GM21447 (cell line): ENCODE data around the gene HCRT.
"Not testable (repeated sequence)": the region's sequence is repeated elsewhere in the genome, so short reads cannot be mapped to it uniquely, and the experiment has no call there.

ENCODE experiments used
- ATAC-seq: cut with Tn5 transposase; IDR thresholded peaks from one replicate; pipeline ENCODE4 v1.9.1; 2021; ENCODE audit not compliant: unreplicated experiment

Gene HCRT, protein sequence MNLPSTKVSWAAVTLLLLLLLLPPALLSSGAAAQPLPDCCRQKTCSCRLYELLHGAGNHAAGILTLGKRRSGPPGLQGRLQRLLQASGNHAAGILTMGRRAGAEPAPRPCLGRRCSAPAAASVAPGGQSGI

DNA sequence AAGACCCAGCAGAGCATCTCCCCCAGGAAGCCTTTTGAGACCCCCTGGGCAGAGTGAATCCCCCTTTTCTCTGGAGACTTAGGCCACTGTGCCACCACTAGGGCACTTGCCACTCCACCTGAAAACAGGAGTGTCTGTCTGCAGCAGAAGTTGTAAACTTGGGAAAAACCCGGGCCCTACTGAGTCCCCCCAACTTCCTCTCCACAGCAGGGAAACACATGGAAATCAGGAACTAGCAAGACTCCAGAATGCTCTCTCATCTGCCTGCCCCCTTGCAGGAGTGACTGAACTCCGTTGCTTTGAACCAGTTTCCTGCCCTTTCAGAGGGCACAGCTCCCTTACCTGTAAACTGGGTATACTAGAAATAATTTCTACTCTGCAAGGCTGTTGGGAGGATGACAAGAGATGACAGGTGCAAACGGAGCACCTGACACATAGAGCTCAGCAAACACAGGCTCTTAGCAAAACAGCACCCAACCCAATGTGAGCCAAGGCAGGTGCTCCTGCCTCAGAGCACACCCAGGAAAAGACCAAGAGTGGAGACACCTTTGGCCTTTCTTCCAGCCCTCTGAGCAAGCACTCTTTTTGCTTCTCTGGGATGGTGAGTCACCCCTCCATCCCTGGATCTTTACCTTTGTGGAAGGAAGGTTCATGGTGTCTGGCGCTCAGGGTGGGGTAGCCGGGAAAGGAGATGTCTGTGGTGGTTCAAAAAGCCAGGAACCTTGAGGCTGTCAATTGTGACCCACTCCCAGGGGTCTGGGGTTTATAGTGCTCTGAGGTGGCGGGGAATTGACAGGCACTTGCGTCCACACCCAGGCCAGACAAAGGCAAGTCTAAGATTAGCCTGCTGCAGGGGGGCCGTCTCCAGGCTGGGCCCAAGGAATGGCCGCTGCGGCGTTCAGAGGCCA lies at the start of gene HCRT:
Gene HCRT (minus strand): TSS at position 740 of the 908 bp plus-strand sequence. CDS start 87 bp downstream, at position 653.
- no peak for ATAC-seq

DNA sequence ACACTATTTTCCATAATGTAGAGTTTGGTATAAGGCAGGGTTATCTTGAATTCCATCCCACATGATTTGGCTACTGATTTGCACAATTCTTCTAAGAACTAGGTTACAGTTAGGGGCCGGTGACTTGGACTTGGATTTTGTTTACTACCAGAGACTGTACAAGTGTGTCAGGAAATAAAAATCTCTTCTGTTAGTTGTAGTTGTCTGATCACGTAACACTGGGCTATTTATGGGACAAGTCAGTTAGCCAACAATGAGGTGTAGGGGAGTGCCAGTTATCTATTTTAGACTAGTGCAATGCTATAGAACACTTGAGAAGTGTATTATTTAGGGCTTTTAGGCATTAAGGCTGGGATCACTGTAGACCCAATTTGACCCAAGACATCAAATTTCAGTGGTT lies 48.7 kb upstream of the HCRT start:
- ATAC-seq = no peak

GRCh38 chr17:42233156-42233555 lies 47.9 kb upstream of the HCRT start:
- ATAC-seq = no peak

GRCh38 chr17:42230225-42230624 lies 45.0 kb upstream of the HCRT start:
- ATAC-seq = no peak

DNA sequence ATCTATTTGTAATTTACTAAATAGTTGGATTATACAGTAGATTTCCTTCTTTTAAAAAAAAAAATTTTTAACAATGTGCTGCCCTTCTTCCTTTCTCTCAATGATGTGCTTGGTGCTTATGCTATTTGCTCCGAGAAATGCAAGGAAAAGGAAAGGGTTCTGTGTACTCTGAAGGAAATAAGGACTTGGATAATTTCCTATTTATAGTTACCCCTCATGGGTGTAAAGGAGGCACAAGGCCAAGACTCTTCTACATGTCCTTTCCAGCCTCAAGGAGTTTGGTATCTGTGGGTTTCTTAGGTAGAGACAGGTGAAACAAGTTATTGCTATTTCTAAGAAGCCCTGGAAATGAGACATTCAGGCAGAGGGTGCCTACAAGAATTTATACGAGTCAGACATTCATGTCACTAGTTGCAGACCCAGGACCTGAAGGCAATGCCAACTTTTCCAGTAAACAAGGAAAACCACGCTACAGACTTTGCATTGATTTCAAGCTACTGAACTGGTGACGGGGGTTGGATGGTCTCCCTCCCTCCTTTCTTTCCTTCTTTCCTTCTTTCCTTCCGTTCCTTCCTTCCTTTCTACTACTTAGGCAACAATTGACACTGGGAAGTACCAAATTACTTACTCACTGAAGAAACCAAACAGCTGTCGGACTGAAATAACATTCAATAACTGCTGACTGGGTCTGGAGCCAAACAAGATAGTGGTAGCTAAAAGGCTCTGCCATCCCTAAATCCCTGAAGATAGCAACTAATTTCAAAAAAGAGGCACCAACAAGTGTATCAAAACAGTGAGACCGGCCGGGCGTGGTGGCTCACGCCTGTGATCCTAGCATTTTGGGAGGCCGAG lies 42.8 kb upstream of the HCRT start:
- ATAC-seq = no peak

DNA sequence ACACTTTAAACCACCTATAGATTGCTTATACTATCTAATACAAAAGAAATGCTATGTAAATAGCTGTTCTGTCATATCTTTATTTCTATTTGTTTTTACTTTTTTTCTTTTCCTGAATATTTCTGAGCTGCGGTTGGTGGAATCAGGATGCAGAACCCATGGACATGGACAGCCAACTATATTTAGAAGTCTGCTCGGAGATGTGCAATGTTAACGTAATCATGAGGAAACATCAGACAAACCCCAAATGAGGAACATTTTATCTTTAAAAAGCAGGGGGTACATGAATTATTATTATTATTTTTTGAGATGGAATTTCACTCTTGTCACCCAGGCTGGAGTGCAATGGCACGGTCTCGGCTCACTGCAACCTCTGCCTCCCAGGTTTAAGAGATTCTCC lies 40.4 kb upstream of the HCRT start:
- ATAC-seq = no peak

DNA sequence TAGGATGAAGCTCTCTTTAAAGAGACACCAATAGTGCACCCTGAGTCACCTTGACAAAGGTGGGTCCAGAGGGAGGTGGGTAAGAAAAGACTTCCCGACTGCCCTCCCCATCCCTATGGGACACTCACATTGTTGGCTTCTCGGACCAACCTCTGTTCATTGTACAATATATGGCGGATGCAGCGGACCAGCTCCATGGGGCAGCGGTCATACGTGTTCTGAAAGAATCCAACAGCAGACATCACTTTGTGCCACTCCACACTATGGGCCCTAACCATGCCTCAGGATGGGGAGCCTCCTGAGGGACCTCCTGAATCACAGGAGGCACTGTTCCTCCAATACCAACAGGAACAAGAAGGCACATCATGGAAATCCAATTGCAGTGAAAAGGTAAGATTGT lies 39.4 kb upstream of the HCRT start:
- no peak for ATAC-seq

- no peak for ATAC-seq
These were observed 36.9 kb upstream of the HCRT start for GRCh38 chr17:42221886-42222745.

GRCh38 chr17:42219280-42219679 lies 34.0 kb upstream of the HCRT start:
- not testable (repeated sequence) for ATAC-seq

- ATAC-seq = no peak
These were observed 28.9 kb upstream of the HCRT start for GRCh38 chr17:42214156-42214555.

- ATAC-seq = no peak
These were observed 27.1 kb upstream of the HCRT start for GRCh38 chr17:42212382-42212781.

- ATAC-seq = not testable (repeated sequence)
These were observed 26.7 kb upstream of the HCRT start for GRCh38 chr17:42211921-42212341.

DNA sequence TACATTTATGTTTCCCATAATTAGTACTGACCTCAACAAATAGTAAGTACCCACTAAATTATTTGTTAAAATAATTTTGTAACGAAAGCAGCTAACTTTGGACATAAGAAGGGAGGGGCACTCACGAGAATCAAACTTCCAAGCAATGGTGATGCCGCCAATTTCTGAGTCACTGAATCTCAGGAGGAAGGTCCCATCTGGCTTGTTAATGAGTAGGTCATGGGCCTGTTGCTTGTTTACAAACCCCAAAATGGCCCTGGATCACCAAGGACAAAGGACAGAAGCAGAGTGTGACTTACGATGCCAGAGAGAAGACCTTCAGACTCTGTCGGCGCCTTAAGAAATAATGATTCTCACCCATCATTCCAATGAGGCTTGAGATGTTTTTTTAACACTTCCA lies 24.8 kb upstream of the HCRT start:
- ATAC-seq = no peak

DNA sequence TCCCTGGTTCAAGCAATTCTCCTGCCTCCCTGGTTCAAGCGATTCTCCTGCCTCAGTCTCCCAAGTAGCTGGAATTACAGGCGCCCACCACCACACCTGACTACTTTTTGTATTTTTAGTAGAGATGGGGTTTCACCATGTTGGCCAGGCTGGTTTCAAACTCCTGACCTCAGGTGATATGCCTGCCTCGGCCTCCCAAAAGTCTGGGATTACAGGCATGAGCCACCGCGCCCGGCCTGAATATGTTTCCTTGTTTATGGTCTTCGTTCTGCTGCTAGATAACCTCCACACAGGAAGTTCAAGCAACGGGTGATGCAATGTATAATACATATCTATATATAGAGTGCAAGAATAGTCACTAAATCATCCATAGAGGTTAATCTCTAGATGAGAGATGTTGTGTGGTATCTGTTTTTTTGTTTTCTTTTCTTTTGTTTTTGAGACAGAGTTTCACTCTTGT lies 20.9 kb upstream of the HCRT start:
- ATAC-seq = not testable (repeated sequence)

DNA sequence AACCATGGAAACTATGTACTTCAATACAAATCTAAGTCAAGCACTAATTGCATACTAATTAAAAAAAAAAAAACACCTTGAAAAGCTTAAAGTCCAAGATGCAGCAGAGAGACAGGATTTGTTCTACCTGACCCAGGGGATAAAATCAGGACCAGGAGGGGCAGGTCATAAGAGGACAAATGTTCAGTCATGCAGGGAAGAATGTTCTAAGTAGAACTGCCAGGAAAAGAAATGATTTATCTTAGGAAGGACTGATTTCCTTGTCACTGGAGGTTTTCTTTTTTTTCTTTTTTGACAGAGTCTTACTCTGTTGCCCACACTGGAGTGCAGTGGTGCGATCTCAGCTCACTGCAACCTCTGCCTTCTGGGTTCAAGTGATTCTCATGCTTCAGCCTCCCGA lies 18.1 kb upstream of the HCRT start:
- no peak for ATAC-seq

DNA sequence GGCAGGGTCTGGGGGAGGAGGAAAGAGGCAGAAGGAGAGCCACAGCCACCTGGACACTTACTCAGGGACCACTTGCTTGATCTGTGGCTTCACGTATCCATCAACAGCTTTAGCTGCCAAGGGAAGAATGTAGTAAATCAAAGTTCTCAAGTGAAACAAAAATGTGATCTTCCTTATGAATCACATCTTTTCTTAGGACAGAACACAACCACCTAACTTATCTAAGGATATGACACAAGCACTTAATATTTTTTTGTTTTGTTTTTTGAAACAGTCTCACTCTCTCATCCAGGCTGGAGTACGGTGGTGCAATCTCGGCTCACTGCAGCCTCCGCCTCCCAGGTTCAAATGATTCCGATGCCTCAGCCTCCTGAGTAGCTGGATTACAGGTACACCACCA lies 17.4 kb upstream of the HCRT start:
- no peak for ATAC-seq

DNA sequence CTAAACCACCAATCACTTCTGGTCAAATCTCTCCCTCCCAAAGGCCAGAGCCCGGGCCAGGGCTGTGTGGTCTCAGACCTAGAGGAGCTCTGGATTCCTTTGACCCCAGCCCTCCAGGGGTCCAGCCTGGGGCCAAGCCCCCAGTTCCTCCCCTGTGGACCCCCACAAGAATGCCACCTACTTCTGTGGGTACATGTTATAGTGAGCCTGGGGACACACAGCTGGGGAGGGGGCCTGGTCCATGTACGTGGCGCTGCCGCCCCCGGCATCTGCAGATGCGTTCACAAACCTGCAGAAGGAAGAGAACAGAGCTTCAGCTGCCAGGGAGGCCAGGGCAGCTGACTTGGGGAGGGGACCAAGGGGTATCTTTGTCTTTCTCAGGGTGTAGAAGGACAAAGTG lies 16.9 kb upstream of the HCRT start:
- no peak for ATAC-seq

DNA sequence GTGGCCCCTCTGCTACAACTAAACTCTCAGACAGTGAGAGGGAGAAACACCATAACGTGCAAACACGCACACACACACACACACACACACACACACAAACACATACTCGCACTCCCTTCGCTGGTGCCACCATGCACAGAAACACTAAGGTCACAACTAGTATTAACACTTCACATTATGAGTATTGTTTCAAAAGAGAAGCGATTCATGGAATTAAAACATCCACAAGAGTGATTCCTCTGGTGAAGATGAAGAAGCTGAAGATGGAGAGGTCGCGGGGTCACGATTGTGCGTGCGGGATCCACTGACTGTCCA lies 16.2 kb upstream of the HCRT start:
- ATAC-seq = no peak

DNA sequence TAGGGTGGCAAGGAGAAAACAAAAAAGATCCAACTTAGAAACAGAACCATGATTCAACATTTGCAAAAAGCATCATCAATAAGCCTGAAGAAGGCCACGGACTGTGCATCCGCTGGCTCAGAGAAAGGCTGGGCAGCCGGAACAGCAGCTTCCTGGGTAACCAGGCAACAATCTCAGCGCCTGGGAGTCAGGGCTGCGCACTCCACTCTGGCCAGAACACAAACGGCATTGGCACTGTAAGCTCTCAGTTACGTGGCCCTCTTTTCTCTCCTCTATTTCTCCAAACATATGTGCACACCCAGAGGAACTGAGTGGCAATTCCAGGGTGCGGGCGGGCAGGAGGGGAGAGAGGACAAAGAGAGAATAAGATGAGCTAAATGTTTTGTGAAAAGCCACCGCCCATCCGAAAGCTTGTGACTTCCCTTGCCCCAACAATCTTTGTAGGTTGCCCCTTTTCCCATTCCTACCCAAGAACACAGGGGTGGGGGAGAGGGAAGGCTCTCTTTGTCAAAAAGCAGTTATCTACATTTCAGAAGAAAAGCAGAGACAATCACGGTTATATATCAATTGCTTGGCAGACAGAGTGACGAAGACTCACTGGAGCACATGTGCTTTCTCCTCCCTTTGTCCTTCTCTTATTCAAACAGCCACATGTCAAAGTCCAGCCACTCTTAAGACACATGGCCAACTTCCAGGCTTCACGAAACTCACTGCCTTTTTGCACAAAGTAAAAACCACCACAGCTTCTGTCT lies 15.6 kb upstream of the HCRT start:
- ATAC-seq = no peak

DNA sequence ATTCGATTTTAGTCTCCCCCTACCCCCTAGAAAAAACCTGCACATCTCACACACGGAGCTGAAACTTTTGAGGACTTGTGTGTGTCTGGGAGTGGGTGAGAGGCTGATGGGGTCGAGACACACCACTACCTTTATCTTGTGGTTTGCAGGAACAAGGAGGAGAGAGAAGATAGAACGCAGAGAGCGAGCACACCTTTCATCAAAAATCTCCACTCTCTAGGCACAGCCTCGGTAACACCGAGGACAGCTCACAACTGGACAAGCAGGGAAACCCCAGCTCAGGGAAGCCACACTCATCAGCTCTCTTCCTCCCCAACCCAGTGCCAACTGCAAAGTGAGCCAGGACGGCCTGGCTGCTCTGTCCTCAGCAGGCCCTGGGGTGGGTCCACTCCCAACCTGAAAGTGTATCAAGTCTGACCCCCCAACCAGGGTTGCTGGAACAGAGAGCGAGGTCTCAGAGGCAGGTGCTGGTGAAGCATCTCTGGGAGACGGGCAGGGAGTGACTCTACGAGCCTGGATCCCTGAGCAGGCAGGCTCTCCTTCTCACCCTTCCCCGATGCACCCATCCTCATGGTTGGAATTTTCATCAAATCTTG lies 14.3 kb upstream of the HCRT start:
- no peak for ATAC-seq
